HG03025 (cell line): ENCODE measurements around the gene FBN2.
"Not testable (repeated sequence)": the region's sequence is repeated elsewhere in the genome, so short reads cannot be mapped to it uniquely, and the experiment has no call there.

Experiments used
- ATAC-seq: cut with Tn5 transposase; IDR thresholded peaks from one replicate; pipeline ENCODE4 v1.9.1; 2021; ENCODE audit warnings: mild to moderate bottlenecking, moderate library complexity; ENCODE audit not compliant: unreplicated experiment, low FRiP score

The FBN2 gene

DNA sequence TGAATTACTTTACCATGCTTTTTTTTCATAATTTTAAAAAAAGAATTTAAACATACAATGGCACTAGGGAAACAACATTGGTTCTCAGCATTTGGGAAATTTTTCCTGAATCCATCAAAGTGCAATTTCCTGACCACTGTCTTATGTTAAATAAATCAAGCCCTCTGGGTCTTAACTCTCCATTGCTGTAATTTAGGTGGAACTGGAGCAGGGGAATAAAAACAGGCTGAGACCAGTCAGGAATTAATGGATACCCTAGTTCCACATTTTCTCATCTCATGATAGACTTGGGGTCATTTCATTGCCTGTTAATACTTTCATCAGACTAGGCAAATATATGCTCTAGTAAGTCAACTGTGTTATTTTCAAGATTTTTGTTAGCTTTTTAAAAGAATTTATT lies 103.1 kb downstream of the FBN2 start:
- no peak for ATAC-seq

DNA sequence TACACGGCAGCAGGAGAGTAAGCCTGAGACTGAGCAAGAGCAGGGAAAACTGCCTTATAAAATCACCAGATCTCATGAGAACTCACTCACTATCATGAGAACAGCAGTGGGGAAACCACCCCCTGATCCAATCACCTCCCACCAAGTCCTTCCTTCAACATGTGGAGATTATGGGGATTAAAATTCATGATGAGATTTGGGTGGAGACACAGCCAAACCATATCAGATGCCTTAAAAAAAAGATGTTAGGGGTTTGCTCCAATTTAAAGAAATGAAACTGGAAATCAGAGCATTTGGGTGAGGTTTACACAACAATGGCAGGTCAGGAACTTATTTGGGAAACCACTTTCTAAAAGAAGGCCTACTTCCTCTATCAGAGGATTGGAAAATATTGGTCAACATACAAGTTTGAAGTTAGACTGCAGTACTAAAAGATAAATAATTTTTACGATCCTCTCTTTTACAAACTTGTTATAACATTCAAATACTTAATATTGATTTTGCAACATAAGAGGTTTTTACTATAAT lies 105.1 kb downstream of the FBN2 start:
- no peak for ATAC-seq

DNA sequence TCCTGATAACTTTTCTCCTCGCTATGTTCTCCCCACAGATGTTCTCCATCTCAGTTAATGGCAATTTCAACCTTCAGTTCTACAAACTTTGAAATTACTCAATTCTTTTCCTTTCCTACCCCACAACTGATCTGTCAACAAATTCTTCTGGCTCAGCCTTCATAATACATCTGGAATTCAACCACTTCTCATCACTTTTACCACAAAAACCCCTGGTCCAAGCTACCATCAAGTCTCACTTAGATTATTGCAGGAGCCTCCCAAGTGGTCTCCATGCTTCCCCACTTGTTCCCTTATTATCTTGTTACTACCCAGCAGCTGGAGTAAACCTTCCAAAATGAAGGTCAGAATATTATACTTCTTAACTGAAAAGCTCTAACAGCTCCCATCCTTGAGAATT lies 110.1 kb downstream of the FBN2 start:
- ATAC-seq, result no peak

DNA sequence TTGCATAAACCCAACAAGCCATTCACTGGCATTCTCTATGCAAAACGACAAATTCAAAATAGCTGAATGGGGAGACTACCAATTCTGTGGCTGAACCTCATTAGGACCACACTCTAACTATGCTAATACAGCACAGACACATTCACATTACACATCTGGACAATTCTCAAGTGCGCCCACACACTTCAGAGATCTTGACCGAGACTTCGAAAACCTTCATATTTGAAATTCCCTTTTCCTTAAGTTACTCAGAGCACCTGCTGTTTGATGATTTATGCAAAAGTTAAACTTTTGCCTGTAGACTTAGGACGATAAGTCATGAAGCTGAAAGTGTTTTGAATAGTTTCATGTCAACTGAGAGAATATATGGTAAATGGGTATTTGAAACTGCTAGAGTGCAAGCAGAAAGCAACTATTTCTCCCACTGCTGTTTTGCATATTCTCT lies 111.9 kb downstream of the FBN2 start:
- ATAC-seq, result peak; percentile 95

DNA sequence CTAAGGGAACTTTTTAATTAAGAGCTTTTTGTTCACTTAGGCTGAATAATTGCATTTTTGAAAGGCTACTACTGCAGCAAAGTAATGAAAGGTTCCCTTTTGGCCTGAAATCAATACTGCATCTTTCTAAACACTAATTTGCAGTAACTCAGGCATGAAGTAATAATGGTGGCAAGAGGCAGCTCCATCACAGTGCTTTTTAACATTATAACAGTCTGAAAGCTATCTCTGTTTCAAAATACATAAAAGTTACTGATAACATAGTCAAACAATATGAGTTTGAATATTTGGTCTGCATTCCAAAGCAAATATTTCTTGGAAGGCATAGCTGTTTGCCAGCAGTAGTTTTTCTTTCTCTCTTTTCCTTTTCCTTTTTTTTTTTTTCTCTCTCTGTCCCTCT lies 113.4 kb downstream of the FBN2 start:
- no peak for ATAC-seq

DNA sequence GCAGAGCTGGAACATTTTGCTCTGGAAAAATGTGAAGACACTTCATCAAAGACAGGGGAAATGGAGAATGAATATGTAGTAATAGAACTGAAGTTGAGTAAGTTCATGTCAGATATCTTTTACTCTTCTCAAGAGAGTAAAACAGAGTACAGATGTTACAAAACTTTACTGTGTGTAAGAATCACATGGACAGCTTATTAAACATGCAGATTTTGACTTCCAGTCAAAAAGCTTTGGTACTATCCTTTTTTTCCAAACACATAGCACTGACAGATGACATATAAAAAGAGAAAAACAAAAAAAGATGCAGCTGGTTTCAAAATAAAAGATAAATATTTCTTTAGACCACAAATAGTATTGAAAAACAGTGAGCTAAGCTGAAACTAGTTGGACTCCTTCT lies 115.4 kb downstream of the FBN2 start:
- no peak for ATAC-seq

DNA sequence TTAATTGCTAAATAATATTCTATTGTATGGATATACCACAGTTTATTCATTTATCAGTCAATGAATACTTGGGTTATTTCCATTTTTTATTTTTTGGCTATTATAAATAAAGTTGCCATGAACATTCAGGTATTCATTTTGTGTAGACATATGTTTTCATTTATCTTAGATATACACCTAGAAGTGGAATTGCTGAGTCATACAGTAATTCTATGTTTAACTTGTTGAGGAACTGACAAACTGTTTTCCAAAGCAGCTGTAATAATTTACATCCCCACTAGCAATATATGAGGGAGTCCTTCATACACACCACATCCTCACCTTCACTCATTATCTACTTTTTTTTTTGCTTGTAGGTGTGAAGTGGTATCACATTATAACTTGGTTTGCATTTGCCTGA lies 123.6 kb downstream of the FBN2 start:
- no peak for ATAC-seq

DNA sequence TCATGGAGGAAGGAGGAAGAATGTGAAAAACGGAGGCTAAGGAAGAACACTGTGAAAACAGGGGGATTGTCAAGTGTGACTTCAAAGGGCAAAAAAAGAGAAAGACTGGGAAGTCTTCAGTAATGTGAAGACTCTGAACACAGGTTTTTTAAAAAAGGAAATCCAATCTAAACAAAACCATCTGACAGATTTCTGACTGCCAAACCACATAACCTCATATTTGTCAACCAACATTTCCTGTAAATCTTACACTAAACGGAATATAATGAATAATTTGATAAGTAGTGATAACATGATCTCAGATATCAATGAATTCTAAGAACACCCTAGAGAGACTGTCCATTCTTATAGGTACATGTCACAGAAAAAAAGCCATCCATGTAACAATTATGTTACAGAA lies 124.7 kb downstream of the FBN2 start:
- no peak for ATAC-seq

DNA sequence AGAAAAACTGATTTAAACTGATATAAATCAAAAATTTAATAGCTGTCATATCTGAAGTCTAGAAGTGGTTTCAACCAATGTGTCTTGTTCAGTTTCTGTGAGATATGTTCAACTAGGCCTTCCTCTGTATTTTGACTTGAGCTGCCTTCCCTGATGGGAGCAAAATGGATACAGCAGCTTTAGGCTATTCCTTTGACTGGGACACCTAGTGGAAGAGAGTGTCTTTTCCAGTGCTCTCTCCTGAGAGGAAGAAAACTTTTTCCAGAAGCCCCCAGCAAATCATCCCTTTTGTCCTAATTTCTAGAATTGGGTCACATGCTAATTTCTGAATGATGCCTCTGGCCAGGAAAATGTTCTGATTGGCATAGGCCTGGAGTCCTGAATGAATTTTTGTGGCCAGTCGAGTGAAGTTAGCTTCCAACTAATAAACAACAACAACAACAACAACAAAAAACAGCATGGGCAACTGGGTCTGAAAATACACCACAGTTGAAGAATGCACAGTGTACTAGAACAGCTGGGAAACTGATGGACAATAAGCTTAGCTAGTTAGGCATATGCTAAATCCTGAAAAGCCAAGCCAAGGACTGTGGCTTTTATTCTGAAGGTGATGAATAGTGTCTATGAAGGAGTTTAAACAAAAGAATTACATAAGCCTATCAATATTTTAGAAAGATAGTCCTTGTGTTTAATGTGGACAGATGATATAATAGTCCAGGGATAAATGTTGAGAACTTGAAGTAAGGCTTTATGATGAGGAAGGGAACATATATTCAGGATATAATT lies 125.7 kb downstream of the FBN2 start:
- ATAC-seq, result no peak

DNA sequence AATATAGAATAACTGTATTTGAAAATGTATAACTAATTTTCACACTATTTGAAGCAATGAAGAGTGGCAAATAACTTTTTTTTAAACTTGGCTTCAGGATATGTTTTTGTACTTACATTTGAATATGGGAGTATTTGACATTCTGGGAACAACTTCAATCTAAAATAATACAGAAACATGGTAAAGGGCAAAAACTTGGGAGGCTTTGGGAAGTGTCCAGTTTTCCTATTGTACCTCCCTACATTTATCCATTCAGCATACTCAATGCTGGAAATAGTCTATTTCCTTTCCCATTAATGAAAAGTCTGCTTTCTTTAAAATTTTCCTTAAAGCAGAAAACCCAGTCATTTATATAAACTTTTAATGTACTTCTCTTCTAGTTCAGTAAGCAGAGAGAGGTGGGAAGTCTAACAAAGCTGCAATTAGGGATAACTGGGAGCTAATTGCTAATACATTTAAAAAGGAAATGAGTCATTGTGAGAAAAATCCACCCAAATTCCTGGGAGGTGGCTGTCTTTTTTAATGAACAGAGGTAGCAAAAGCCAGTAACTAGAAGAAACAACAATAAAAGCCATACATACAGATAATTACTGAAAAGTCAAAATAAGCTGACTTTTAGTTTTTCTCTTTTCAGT lies 128.8 kb downstream of the FBN2 start:
- ATAC-seq, result no peak

DNA sequence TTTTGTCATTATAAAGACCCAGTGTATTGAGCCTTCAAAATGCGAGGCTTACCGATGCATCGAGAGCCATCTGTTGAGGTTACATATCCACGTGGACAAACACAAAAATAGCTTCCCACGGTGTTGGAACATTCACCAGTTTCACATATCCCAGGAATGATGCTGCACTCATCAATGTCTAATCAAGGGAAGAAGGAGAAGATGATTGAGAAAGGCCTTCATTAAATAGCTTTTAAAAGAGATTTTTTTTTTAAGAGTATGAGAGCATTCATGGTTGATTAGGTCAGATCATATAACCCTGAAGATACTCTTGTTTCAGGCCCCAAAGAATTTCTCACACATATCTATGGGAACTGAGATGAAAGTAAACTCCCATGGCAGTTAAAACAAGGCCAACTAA lies 129.4 kb downstream of the FBN2 start:
- no peak for ATAC-seq

DNA sequence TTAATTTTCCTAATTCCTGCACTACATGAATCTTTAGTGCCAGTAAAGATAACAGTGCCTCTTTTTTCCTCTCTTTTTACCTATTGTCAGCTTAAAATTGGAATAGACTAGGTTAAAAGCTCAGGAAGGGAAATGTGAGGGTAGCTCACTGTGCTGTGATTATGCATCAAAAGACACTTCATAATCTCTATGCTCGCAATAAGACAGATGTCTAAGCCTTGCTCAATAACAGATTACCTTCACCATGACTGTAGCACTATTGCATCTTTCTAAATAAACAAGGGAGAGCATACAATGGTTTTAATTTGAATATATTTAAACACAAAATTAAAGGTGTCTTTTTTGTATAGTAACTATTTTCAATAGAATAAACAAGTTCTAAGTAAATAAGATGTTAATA lies 130.1 kb downstream of the FBN2 start:
- no peak for ATAC-seq

DNA sequence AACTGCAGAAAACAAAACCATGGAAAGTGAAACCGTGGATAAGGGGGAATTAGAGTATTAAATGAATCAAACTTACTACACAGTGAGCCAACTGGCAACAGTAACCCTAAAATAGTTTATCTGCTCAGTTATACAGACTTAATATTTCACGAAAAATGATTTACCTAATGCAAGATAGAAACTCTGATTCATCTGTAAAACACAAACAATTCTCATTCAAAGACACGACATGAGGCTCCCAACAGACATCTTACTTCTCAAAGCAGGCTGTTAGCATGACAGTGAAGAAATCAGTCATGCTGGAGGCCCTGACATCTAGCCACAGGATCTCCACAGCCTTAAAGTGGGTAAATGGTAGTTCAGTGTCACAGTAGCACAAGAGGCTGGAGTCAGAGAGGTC lies 131.2 kb downstream of the FBN2 start:
- no peak for ATAC-seq

DNA sequence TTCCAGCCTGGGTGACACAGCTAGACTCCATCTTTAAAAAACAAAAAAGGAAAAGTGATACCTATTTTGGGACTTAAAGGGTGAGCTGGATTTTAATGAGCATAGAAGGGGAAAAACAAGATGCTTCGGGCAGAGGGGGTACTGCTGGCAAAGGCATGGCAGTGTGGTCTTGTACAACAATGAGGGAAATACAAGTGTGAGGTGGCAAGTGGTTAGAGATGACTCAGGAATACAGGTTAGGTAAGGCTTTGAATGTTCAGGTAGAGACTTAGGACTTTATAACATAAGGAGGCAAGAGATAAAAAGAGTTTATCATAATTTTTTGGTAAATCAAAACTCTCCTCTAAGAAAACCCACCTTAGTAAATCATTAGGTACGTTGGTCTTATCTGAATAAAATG lies 132.9 kb downstream of the FBN2 start:
- no peak for ATAC-seq

DNA sequence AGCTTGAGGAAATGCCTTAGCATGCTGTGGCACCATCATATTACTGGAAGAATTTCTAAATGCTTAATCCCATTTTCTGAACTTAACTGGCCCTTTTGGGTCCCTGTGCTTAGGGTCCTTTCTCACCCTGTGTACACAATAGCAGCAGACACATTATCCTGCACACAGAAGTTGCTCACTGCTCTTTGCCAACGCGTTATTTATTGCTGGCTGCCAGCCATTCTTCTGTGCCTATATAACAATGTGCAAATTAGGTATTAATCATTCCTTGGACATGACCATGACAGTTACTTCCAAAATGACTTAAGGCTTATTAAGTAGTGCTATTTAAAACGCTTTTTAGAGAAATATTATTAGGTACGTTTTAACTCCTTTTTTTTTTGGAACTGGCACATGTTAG lies 134.7 kb downstream of the FBN2 start:
- no peak for ATAC-seq

DNA sequence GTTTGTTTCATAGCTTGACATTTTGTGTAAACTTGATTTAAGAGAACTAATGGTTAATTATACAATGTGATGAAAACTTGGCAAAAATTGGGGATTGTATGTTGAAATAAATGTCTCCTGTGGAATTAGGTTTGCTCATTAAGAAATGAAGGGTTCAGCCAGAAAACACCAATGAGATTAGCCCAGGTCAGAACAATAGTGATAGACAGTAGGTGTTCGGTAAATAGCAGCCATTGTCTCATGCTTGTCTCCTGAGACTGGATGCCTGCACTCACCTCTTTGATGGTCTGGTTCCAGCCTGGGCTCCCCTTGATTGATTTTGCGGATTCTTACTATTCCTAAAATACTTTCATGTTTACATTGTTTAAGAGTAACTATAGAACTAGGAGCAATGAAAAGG lies 135.5 kb downstream of the FBN2 start:
- no peak for ATAC-seq

DNA sequence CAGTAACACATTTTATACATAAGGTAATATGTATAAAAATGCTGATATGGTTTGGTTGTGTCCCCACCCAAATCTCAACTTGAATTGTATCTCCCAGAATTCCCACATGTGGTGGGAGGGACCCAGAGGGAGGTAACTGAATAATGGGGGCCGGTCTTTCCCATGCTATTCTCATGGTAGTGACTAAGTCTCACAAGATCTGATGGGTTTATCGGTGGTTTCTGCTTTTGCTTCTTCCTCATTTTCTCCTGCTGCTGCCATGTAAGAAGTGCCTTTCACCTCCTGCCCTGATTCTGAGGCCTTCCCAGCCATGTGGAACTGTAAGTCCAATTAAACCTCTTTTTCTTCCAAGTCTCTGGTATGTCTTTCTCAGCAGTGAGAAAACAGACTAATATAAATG lies 137.3 kb downstream of the FBN2 start:
- ATAC-seq, result not testable (repeated sequence)

DNA sequence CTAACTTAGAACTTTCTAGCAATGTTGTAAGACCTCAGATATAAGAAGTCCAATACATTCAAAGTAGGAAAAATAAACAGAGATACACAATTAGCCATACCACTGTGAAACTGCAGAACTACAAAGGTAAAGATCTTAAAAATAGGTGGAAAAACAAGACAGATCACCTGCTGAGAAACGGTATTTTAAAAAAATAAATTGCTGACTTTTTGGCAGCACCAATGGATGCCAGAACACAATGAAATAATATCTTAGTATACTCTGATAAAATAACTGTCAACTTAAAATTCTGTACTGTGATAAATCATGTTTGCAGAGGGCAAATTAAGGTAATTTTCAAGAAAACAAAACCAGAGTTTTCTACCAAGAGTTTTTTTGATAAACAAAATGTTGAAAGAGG lies 138.9 kb downstream of the FBN2 start:
- ATAC-seq, result no peak

DNA sequence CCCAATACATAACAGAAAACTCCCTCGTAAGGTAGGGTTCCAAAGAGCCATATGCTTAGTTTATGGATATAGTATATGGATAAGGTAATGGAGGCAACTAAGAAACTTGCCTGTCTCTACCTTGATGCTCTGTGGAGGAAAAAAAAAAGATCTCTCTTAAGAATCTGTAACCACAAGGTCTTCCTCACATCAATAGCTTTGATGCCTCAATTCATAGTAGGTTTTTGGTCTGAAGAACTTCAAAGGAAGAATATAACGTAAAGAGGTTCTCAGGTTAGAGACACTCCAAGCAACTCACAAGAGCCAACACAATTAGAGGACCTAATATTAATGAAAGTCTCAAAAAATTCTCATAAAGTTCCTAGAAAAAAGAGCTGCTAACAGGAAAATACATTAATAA lies 140.2 kb downstream of the FBN2 start:
- no peak for ATAC-seq

DNA sequence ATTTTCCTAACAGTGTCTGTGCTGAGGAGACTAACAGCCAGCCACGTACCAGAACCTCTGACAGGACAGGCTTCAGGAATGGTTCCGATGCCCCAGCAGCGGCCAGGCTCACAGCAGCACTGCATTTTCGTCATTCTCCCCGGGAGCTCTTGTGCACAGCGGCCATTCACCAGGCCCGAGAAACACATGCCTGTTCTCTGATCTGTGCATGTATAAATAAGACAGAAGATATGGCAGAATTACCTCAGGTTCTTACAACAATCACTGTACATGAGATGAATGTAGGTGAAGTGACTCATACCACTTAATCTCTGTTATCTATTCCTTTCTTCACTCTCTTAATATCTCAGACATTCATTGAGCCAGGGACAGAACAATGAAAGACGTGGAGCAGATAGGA lies 143.0 kb downstream of the FBN2 start:
- ATAC-seq, result no peak

DNA sequence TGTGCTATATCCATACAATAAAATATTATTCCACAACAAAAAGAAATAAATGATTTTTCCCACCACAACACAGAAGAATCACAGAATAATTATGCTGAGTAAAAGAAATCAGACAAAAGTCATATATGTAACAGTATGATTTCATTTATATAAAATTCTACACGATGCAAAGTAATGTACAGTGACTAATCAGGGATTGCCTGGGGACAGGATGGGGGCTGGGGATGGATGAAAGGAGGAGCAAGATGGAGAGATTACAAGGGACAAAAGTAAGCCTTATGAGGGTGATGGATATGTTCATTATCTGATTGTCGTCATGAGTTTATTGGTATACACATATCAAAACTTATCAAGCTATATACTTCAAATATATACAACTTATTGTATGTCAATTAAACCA lies 154.0 kb downstream of the FBN2 start:
- ATAC-seq, result no peak

DNA sequence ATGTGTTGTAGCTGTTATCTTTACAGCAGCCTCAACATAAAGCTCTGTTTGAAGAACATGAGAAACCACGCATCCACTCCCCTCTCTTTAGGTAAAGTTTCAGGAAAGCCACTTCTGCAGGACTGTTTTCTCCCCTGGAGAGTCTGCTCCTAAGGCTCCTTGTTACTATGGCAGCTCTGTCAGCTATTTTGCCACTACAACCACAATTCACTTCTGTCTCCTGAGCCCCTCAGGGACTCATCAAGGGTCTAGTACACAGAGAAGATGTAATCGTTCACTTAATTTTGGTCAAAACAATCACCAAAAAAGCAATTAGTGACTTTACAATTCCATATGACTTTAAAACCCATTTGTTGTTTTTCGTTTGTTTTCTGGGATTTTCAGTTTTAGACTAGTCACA lies 157.7 kb downstream of the FBN2 start:
- ATAC-seq, result no peak
